H1 (cell line): ENCODE measurements around the gene PDGFD.

Experiments used
- CEBPB ChIP-seq: IDR thresholded peaks from 2 replicates; pipeline ENCODE4 v1.6.1; 2012; ENCODE audit warnings: low read depth, low read length
- CHD1 ChIP-seq: IDR thresholded peaks from 2 replicates; pipeline ENCODE4 v1.6.1; 2012; ENCODE audit warnings: low read depth, low read length, improper control_type of control experiment
- EGR1 ChIP-seq: IDR thresholded peaks from 2 replicates; pipeline ENCODE4 v1.6.1; 2011; ENCODE audit warnings: low read depth, low read length, borderline replicate concordance
- GABPA ChIP-seq: IDR thresholded peaks from 2 replicates; pipeline ENCODE4 v1.6.1; 2011; ENCODE audit warnings: mild to moderate bottlenecking, low read length, moderate library complexity, borderline replicate concordance; ENCODE audit not compliant: insufficient read depth
- GTF2F1 ChIP-seq: IDR thresholded peaks from 2 replicates; pipeline ENCODE4 v1.6.1; 2012; ENCODE audit warnings: low read depth, low read length, improper control_type of control experiment, borderline replicate concordance
- JUND ChIP-seq: IDR thresholded peaks from 2 replicates; pipeline ENCODE4 v1.6.1; 2011; ENCODE audit warnings: mild to moderate bottlenecking, improper control_type of control experiment, low read length
- KDM4A ChIP-seq: IDR thresholded peaks from one replicate; pipeline ENCODE4 v1.7.1; 2012; ENCODE audit warnings: low read depth, mild to moderate bottlenecking, moderate library complexity, low read length, inconsistent platforms; ENCODE audit not compliant: severe bottlenecking
- POLR2A ChIP-seq, 2 experiments: IDR thresholded peaks; 1 replicate in 1 of 2; 2 replicates in 1 of 2; pipeline ENCODE4 v1.6.1; 2011; ENCODE audit warnings: low read depth in 2 of 2, low read length in 2 of 2, mild to moderate bottlenecking in 2 of 2; ENCODE audit errors: control extremely low read depth in 1 of 2
- POLR2AphosphoS5 ChIP-seq: IDR thresholded peaks from 2 replicates; pipeline ENCODE4 v1.6.1; 2011; ENCODE audit warnings: low read depth, low read length
- RAD21 ChIP-seq, 2 experiments: IDR thresholded peaks in 1 of 2; conservative IDR thresholded peaks in 1 of 2; 2 replicates each; pipeline ENCODE4 v1.6.1; 2011; ENCODE audit warnings: low read depth in 2 of 2, low read length in 2 of 2, improper control_type of control experiment in 1 of 2, inconsistent platforms in 1 of 2, mild to moderate bottlenecking in 1 of 2, moderate library complexity in 1 of 2
- SUZ12 ChIP-seq: fragments of 200-600 bp; sonication (generic); IDR thresholded peaks from 2 replicates; pipeline ENCODE4 v1.6.1; 2012; ENCODE audit warnings: mild to moderate bottlenecking, inconsistent platforms, low read length, moderate library complexity, mixed read lengths
- TAF1 ChIP-seq: IDR thresholded peaks from 2 replicates; pipeline ENCODE4 v1.6.1; 2011; ENCODE audit warnings: mild to moderate bottlenecking, low read depth, low read length
- TF ChIP-seq, protein P1 (sequence below), 3 experiments: IDR thresholded peaks; 1 replicate in 2 of 3; 2 replicates in 1 of 3; pipeline versions ENCODE4 v1.5.1 to v1.6.1; 2011; ENCODE audit warnings: low read length in 3 of 3, mild to moderate bottlenecking in 3 of 3, inconsistent platforms in 2 of 3, low read depth in 1 of 3, moderate library complexity in 1 of 3; ENCODE audit not compliant: insufficient read depth in 1 of 3; ENCODE audit errors: control extremely low read depth in 1 of 3

DNA sequence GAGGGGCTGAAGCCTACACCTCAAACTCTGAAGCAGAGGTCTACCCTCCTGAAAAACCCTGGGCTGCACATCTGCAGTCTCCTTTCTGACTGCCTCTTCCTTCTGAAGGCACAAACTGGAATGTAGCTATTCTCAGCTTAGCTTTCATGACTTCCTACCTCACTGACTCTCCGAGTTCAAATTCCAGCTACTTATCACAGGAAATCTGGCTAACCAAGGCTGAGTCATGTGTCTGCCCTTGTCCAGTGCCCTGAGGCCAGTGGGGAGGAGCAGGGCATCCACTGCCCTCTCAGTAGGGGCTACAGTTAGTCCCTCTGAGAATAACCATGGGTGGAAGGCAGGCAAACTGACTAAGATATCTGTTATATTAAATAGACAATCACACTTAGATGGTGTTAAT is 29.2 kb downstream of the PDGFD start:
- TF ChIP-seq POLR2A (IDR thresholded peaks at IDR 0.05; ENCODE audit: control extremely low read depth in 1 of 2, low read depth in 2 of 2, low read length in 2 of 2), result no peak
- TF ChIP-seq, protein P1, sequence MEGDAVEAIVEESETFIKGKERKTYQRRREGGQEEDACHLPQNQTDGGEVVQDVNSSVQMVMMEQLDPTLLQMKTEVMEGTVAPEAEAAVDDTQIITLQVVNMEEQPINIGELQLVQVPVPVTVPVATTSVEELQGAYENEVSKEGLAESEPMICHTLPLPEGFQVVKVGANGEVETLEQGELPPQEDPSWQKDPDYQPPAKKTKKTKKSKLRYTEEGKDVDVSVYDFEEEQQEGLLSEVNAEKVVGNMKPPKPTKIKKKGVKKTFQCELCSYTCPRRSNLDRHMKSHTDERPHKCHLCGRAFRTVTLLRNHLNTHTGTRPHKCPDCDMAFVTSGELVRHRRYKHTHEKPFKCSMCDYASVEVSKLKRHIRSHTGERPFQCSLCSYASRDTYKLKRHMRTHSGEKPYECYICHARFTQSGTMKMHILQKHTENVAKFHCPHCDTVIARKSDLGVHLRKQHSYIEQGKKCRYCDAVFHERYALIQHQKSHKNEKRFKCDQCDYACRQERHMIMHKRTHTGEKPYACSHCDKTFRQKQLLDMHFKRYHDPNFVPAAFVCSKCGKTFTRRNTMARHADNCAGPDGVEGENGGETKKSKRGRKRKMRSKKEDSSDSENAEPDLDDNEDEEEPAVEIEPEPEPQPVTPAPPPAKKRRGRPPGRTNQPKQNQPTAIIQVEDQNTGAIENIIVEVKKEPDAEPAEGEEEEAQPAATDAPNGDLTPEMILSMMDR (IDR thresholded peaks at IDR 0.05; ENCODE audit: control extremely low read depth in 1 of 3, insufficient read depth in 1 of 3, low read depth in 1 of 3, low read length in 3 of 3), result no peak
- no peak for TF ChIP-seq GTF2F1
- TF ChIP-seq EGR1, result no peak
- no peak for TF ChIP-seq POLR2AphosphoS5
- TF ChIP-seq RAD21 (IDR thresholded peaks at IDR 0.05 in 1 of 2, conservative IDR thresholded peaks at IDR 0.05 in 1 of 2; ENCODE audit: low read depth in 2 of 2, low read length in 2 of 2), result no peak
- TF ChIP-seq CEBPB, result no peak
- no peak for TF ChIP-seq CHD1
- TF ChIP-seq JUND, result no peak
- no peak for TF ChIP-seq TAF1
- TF ChIP-seq KDM4A, result no peak
- TF ChIP-seq GABPA, result no peak
- no peak for TF ChIP-seq SUZ12
